HG03159 (cell line): ENCODE data around the gene TBC1D5.

ENCODE experiments used
- ATAC-seq: cut with Tn5 transposase; IDR thresholded peaks from one replicate; pipeline ENCODE4 v1.9.1; 2021; ENCODE audit warnings: mild to moderate bottlenecking, moderate library complexity; ENCODE audit not compliant: unreplicated experiment

TBC1D5 gene

DNA sequence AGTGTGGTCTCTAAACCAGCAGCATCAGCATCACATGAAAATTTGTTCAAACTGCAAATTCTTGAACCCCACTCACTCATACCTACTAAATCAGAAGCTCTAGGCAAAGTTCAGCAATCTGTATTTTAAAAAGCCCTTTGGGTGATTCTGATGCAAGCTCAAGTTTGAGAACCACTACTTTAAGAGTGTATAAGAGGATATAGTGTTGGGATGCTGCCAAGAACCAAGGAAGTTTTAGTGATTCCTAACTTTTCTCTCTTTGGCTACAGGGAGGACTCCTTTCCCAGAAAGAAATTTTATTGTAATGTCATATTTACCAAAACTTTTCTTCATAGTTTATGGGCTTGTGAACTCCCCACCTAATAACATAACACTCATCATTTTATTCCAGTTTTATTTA is 422.2 kb downstream of the TBC1D5 start:
- ATAC-seq, result no peak

DNA sequence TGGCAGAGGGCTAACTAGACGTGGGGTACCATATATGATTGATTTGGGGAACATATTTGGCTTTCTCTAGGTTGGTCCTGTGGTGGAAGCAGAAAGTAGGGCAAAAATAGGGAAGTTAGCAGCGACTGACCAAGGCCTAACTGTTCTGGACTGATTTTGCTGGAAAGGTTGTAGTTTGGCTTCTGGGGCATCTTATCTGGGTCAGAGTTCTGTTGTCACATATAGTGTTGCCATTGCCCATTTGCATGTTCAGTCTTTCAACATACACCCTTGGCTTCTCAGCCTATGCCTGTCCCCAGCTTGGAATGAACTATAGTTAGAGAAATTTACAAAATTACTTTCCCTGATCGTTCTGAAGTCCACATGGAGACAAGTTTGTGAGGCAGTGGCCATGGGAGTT is 426.5 kb downstream of the TBC1D5 start:
- no peak for ATAC-seq

DNA sequence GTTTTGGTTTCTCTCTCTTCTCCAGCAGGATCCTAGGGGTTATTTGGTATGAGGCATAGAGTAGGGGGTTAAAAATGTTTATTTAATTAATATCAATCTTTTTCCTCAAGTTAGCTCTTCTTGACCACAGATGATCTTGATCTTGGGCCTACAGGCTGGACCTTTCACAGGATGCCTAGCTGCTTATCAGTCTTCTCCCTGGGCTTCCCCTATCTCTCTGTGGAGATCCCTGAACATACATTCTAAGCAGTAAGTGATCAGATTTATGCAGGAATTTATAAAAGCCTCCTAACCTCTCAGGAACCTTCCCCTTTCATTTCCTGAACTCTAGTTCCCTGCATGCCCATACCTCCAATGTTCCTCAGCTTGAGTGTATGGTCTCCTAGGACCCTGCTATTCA is 428.3 kb downstream of the TBC1D5 start:
- no peak for ATAC-seq

DNA sequence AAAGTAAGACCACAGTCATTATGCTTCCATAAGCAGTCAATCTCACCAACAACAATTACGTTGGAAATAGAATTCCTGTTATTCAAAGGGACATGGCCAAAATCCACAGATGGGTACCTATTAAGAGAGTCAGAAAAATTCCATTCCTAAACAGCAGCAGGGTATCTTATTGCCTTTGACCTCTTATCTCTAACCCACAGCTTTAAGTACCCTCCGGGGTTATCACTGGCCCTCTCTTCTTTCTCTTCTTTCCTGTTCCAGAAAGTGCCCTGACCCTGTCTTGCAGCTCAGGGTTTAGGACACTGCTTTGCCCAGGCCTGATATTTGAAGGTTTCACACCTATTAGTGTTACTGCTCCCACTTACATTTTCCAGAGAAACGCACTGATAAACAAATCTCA is 428.7 kb downstream of the TBC1D5 start:
- ATAC-seq, result no peak

DNA sequence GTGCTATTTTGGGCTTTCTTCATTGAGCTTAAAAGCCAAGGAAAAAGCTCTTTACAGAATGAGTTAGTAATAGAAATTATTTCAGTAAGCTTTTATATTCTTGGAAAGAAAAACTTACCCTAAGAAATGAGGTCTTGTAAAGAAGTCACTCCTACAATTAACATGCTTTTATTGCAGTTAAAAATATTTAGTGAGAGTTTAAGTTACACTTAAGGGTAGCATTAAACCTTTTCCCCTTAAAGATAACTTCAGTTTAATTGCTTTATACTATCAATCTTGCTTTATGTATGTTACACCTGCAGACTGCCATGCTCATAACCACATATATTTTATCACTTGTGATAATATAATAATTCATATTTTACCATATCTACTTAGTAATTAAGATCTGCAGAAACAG is 431.4 kb downstream of the TBC1D5 start:
- no peak for ATAC-seq

DNA sequence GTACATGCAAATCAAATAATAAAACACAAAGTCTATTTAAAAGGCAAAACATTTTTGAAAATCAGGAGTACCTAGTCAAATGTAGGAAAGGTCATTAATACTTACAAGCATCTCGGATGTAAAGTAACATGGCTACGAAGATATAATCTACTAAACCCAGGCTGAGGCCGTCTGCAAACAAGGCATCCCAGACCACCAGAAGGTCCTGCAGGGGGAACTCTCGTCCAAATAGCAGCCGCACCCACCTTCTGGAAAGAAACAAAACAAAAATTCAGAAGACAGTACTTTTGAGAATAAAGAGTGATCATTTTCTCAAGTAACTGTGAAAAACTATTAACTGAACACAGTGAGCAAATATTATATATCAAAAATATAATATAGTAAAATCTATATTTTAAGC is 434.5 kb downstream of the TBC1D5 start:
- ATAC-seq, result no peak

DNA sequence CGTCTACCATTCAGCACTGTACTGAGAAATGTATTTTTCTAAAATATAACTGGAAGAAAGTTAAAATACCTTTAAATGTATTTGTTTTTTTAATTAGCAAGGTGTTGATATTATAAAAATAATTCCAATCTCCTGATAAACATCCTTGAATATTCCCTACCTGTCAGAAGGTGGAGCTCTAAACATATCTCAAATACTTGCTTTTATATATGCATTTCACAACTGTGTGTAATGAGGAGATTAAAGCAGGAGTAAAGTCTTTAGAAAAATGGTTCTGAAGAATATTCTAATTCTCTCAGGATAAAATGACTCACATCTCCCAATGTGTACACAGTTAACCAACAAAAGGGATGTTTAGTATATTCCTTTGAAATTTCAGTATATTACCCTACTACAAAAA is 434.9 kb downstream of the TBC1D5 start:
- no peak for ATAC-seq

DNA sequence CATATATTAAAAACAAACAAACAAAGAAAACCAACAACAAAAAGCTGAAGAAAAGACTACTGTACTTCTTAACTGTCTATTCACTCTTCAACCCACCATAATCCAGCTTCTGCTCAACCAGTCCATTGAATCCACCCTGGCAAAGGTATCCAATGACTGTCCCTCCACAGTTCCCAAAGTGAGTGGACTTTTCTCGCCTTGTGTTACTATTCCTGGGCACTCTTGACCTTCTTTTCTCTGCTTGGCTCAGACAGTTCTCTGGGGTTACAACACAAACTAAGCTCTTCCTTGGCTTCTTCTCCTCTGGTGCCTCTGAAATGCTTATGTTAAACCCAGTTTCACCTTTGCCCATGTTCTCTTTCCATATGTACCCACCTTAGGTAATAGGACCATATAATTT is 437.5 kb downstream of the TBC1D5 start:
- no peak for ATAC-seq

DNA sequence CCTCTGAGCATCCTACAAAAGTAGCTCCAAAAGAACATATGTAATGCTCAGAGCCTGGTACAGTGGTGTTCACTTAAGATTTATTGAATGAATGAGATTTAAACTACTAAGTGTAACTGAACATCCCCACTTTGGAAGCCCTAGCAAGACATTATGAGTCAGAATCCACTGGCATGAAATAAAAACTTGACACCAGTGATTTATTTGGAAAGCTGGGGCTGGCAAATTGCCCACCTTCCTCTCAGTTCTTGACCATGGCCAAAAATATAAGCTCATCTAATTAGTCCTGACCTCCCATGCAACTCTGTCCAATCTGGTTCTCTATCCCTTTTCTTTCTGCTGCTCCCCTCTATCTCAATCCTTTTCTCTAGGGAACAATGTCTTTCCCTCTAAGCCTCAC is 439.7 kb downstream of the TBC1D5 start:
- ATAC-seq, result no peak

DNA sequence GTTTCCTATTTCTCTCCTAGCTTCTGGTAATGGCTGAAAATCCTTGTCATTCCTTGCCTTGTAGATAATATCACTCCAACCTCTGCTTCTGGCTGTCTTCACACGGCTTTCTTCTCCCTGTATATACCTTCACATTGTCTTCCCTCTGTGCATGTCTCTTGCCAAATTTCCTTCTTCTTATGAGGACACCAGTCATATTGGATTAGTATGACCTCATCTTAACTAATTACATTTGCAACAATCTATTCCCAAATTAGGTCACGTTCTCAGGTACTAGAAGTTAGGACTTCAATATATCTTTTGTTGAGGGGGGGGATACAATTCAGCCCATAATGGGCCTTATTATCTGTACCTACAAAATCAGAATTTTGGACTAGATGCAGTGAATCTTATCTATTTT is 440.3 kb downstream of the TBC1D5 start:
- ATAC-seq, result no peak

DNA sequence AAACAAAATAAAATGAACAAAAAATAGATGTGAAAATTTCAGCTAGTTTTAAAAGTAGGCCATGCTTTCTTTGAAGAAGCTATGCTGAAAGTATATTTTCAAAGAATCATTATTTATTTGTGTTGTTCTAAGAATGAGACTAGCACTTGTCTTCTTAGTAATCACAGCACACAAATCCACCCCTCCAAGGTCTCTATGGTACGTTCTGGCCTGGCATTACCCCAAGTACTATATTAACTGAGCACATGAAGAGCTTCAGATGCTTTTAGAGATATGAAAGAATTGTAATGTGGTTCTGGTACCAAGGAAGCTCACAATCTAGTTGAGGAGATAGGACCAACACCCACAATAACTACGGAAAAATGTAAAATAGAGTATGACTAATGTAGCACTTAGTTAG is 441.2 kb downstream of the TBC1D5 start:
- ATAC-seq, result no peak

DNA sequence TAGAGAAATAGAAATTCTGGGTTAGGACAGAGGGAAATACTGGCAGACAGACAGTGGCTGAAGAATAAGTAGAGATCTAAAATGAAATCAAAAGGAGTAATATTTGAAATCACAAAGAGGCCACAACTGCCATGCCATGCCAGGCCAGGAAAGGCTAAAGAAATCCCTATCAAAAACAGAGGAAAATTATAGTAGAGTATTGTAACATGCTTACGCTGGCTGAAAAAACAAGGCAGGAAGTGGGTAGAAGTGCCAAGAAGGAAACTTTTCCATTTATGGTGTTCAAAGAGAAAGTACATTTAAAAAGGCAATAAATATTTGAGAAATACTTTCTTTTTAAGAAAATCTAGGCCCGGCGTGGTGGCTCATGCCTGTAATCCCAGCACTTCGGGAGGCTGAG is 442.0 kb downstream of the TBC1D5 start:
- ATAC-seq, result no peak

DNA sequence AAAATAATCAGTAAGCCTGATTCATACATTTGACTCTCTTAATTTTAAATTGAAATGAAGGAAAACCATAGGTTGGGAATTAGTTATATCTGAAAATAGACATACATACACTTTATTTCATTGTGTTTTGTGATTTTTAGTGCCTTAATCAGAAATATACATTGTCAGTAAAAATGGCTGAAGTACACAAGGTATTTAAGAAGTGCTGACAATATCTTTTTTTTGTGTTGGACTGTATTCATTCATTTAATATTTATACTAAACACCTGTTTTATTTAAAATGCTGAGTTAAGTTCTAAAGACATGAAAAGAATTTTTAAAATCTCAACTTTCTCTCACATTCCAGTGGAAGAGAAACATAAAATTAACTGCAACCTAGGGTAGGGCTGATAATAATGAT is 444.4 kb downstream of the TBC1D5 start:
- ATAC-seq, result no peak

DNA sequence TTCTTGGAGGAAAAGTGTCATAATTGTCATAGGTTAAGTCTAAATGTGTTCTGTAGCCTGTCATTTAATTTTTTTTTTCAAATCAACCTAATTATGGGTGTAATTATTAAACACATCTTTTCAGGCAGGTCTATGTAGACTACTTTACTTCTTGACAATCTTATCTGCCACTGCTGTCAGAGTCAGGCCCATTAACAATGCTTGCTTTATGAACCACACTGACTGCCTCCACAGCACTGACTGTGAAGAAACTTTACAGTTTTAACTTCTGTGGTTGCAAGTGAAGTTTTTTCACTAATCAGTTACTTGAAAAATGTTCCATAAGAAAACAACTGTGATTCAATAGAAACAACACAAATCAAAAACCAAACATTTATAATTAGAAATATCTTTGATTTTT is 449.9 kb downstream of the TBC1D5 start:
- ATAC-seq, result no peak

DNA sequence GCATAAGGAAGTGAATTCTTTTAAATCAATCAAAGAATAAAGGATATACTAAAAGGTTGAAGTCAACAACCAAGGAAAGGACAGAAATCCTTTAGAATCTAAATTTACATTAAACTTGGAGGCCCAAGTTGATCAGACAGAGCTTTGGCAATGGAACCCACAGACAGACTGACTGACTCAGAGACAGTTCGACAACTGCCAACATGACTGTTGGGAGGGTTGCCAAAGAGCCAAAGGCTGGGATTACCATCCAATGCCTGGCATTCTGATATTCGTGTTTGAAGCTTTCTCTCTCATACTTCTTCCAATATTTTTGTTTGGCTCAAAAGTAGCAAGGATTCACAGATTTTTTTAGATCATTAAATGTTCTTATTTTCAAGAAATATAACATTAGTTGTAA is 451.5 kb downstream of the TBC1D5 start:
- no peak for ATAC-seq

DNA sequence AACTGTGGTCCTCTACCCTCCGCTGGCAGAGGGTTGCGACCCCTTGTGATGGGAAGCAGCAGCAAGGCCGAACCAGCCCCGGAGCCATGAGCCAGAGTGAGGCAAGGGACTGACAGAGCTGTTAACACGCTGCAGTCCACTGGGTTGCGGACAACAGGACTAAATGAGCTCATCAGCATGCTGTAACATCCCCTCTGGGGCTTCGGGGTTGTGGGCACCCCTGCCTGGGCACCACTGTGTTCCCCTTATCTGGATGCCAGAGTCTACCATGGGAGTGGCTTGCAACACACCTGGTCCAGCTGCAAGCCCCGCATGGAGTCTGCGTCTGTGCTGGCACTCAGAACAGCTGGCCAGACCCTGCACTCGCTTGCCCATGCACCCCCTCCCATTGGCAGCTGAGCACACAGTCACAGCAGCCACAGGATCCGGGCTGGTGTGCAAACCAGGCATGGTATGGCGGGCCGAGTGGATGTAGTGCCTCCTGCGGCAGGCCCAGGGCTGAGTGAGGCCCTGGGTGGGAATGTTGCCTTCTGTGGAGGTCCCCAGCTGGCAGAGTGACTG is 453.5 kb downstream of the TBC1D5 start:
- ATAC-seq, result no peak

DNA sequence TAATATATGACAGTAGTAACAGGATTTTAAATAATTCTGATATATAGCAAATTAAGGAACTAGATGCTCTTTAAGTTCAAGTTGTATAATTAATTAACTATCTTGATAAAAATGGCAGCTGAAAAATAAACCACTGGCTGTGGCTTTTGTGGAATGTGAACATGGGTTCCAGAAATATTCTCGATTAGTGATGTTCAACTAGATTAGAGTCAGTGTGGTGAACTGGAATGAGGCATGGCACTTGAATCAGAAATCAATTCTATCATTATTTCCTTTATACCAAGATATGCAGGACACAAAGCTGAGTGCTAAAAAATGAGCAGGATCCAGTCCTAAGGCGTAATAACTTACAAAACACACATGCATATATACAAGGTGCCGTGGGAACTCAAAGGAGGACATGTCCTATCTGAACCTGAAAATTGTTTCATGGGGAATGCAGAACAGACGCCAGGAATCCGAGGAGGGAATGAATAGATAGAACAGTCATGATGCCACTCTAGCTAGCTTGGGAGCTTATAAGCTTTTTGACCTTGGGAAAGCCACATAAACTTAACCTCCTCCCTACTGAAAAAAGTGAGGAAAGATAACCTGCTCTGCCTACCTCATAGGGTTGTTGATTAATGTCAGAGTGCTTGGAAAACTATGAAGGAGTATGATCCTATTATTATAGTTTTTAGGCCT is 455.3 kb downstream of the TBC1D5 start:
- no peak for ATAC-seq

DNA sequence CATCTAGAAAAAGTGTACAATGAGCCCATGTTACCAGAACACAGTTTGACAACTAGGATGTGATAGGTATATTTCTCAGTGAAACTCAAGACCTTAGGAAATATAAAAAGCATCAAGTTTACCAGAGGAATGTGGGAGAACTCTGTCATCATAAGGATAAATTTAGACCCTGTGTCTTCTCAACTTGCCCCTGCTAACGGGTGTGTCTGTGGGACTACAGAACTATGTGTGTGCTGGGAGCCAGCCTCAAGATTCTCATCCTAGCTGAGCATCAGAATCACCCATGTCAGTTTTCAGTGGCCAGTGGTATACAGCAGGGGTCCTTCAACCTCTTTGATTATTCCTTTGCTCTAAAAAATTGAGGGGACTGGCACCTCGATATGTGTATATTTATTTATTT is 464.4 kb downstream of the TBC1D5 start:
- no peak for ATAC-seq

DNA sequence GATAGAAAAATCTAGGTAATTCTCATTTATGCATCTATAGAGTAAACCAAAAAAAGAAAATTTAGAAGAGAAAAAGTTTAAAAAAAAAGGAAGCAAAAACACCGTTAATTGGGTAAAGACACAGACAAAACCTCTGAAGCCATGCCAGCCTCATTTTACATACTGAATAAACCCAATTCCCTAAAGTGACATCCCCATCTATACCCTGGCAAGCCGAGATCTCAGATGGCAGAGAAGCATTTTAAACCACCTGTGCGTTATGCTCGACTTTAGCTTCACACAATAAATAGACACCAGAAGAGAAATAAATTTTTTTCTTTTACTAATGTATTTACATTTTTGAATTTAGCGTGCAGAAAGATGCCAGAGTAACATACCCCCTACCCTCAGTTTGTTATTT is 475.6 kb downstream of the TBC1D5 start:
- ATAC-seq, result no peak

DNA sequence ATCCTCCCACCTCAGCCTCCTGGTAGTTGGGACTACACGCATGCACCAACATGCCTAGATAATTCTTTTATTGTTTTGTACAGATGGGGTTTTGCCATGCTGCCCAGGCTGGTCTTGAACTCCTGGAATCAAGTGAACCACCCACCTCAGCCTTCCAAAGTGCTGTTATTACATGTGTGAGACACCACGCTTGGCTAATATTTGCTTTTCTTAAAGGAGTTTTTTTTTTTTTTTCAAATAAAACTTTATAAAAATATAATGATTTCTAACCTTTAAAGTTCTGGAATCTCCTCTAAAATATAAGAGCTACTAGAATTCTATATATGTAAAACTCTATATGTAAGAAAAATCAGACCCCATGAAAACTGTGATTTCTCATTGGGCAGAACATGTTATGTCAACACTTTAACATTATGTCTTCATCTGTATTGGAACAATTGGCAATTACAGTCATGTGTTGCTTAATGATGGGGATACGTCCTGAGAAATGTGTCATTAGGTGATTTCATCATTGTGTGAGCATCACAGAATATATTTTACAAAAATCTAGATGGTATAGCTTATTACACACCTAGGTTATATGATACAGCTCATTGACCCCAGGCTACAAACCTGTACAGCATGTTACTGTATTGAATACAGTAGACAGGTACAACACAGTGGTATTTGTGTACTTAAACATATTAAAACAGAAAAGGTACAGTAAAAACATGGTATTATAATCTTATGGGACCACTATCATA is 480.6 kb downstream of the TBC1D5 start:
- no peak for ATAC-seq

DNA sequence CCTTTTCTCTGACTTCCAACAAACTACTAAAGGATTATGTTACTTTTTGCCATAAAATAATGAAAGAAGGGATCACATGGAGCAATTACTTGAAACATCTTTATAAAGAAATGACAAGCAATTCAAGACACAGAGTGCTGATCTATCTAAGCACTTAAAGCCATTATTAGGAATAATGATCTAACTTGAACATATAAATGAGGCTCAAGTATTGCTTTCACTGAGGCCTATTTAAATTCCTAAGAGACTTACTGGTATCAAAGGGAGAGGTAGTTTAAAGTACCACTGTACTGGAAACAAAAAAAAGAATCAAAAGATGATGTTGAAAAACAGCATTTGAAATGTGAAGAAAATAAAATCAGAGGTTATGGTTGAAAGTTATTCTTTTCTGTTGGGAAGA is 482.2 kb downstream of the TBC1D5 start:
- ATAC-seq, result no peak

DNA sequence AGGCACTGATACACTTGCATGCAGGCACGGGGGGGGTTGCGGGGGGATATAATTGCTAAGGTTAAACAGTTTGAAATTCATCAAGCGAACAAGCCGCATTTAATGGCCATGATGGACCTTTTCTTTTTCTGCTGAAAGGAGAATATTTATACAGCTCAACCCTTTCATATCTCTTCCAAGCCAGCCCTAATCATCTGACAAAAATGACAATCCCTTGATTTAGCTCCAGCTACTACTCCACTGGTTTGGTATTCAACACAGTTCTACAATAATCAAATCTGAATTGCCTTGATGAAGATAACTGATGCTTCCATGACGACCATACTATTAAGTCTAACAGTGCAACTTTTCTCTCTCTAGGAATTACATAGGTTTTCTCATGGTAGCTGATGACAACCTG is 482.7 kb downstream of the TBC1D5 start:
- no peak for ATAC-seq
